Endothelial cell of umbilical vein (primary cell): ENCODE measurements around the gene STMN3. TPM values are rescaled to one million over a fixed set of nuclear protein-coding genes. Genes with fewer than 3 reads are reported as not detected.

Source experiments
- BruUV-seq: library from RNA; stranded (reverse); fragments of 400-500 nt; replicated peaks from 2 replicates; lab custom pipeline; 2021; lab: Mats Ljungman, UMichigan
- CTCF ChIA-PET: fragments of 300-600, 350-600 bp; sonication (Branson Sonifier 250); formaldehyde crosslinking; loops from one replicate; lab custom pipeline; 2021; ENCODE audit warnings: antibody characterized with exemption, inconsistent platforms; lab: Charles Lee
- POLR2A ChIA-PET: fragments of 300-600, 350-600 bp; sonication (Branson Sonifier 250); formaldehyde crosslinking; loops from one replicate; lab custom pipeline; 2021; ENCODE audit warnings: antibody characterized with exemption, inconsistent platforms; lab: Charles Lee
- DNase-seq: peaks from one replicate; pipeline ENCODE4 v3.0.0-alpha.2; 2011; ENCODE audit warnings: low read depth, low spot score
- FAIRE-seq: peaks from 2 replicates; lab custom pipeline; 2011; peaks lifted over from hg19 to GRCh38; lab: Jason Lieb, UNC
- H2AFZ ChIP-seq: 2 replicates; pipeline ENCODE4 v1.6.0; 2012; ENCODE audit warnings: low read depth, low read length, control low read depth, inconsistent platforms
- H3K27ac ChIP-seq: 2 replicates; pipeline ENCODE4 v1.5.1; 2011; ENCODE audit warnings: low read depth, mild to moderate bottlenecking, control low read depth, low read length, moderate library complexity; ENCODE audit not compliant: insufficient read depth
- H3K27me3 ChIP-seq, 2 experiments: 2 replicates each; pipeline versions ENCODE4 v1.6.0 to v1.6.1; 2011; ENCODE audit warnings: low read length in 2 of 2, mixed read lengths in 1 of 2; ENCODE audit not compliant: control insufficient read depth in 2 of 2, insufficient read depth in 2 of 2
- H3K36me3 ChIP-seq, 2 experiments: 2 replicates in 1 of 2; 3 replicates in 1 of 2; pipeline ENCODE4 v1.5.1; 2011; ENCODE audit warnings: low read length in 2 of 2, mild to moderate bottlenecking in 1 of 2, moderate library complexity in 1 of 2; ENCODE audit not compliant: control insufficient read depth in 2 of 2, insufficient read depth in 2 of 2; ENCODE audit errors: extremely low read depth in 1 of 2
- H3K4me1 ChIP-seq: 3 replicates; pipeline ENCODE4 v1.5.1; 2011; ENCODE audit warnings: mild to moderate bottlenecking, low read length; ENCODE audit not compliant: control insufficient read depth, insufficient read depth; ENCODE audit errors: extremely low read depth
- H3K4me2 ChIP-seq: 2 replicates; pipeline ENCODE4 v1.6.1; 2011; ENCODE audit warnings: low read length, control low read depth, mixed read lengths; ENCODE audit not compliant: insufficient read depth
- H3K4me3 ChIP-seq, 3 experiments: fragments of 200-600 bp in 1 of 3; sonication (generic), shearing (Covaris generic) in 1 of 3; replicated peaks in 1 of 3; 2 replicates each; pipeline ENCODE4 v1.5.1; 2011 to 2016; ENCODE audit warnings: control low read depth in 3 of 3, low read length in 3 of 3, mild to moderate bottlenecking in 2 of 3, inconsistent platforms in 1 of 3, low read depth in 1 of 3, moderate library complexity in 1 of 3; ENCODE audit not compliant: insufficient read depth in 1 of 3
- H3K79me2 ChIP-seq: 2 replicates; pipeline ENCODE4 v1.6.0; 2012; ENCODE audit warnings: low read length, inconsistent platforms; ENCODE audit not compliant: control insufficient read depth, insufficient read depth
- H3K9ac ChIP-seq: replicated peaks from 2 replicates; pipeline ENCODE3; 2011; ENCODE audit warnings: low read length, control low read depth; ENCODE audit not compliant: insufficient read depth; ENCODE audit errors: extremely low read depth
- H3K9me1 ChIP-seq: replicated peaks from 3 replicates; pipeline ENCODE4 v1.6.0; 2011; ENCODE audit warnings: mild to moderate bottlenecking, low read length; ENCODE audit not compliant: control insufficient read depth, insufficient read depth; ENCODE audit errors: extremely low read depth
- H3K9me3 ChIP-seq: replicated peaks from 2 replicates; pipeline ENCODE4 v1.5.1; 2012; ENCODE audit warnings: low read length, inconsistent platforms; ENCODE audit not compliant: control insufficient read depth, insufficient read depth
- H4K20me1 ChIP-seq: replicated peaks from 2 replicates; pipeline ENCODE3; 2011; ENCODE audit warnings: mild to moderate bottlenecking, low read length; ENCODE audit not compliant: control insufficient read depth, insufficient read depth; ENCODE audit errors: extremely low read depth
- CTCF ChIP-seq, 2 donors: IDR thresholded peaks; 1 replicate in 1 of 2; 2 replicates in 1 of 2; pipeline ENCODE4 v1.5.1; 2011; ENCODE audit warnings: low read length in 2 of 2, mild to moderate bottlenecking in 2 of 2, moderate library complexity in 2 of 2, control low read depth in 1 of 2, inconsistent platforms in 1 of 2, low read depth in 1 of 2; ENCODE audit not compliant: insufficient read depth in 1 of 2; ENCODE audit errors: extremely low read depth in 1 of 2
- EZH2 ChIP-seq: IDR thresholded peaks from 2 replicates; pipeline ENCODE4 v1.6.1; 2012; ENCODE audit warnings: borderline replicate concordance, low read depth, mild to moderate bottlenecking, moderate library complexity, low read length, inconsistent platforms; ENCODE audit not compliant: severe bottlenecking
- FOS ChIP-seq: IDR thresholded peaks from 2 replicates; pipeline ENCODE4 v1.6.1; 2011; ENCODE audit warnings: mild to moderate bottlenecking, low read length, moderate library complexity, borderline replicate concordance; ENCODE audit not compliant: insufficient read depth
- GATA2 ChIP-seq: IDR thresholded peaks from 2 replicates; pipeline ENCODE4 v1.7.0; 2011; ENCODE audit warnings: low read depth, mild to moderate bottlenecking, moderate library complexity, mixed read lengths, low read length; ENCODE audit not compliant: insufficient read length, insufficient read depth
- JUN ChIP-seq: IDR thresholded peaks from 2 replicates; pipeline ENCODE4 v1.6.1; 2011; ENCODE audit warnings: borderline replicate concordance, low read depth; ENCODE audit not compliant: insufficient read length, insufficient read depth
- MYC ChIP-seq: IDR thresholded peaks from one replicate; pipeline ENCODE4 v1.6.1; 2011; ENCODE audit warnings: mild to moderate bottlenecking, low read depth, low read length
- POLR2A ChIP-seq: IDR thresholded peaks from 2 replicates; pipeline ENCODE4 v1.6.1; 2012; ENCODE audit warnings: low read depth, mild to moderate bottlenecking, control low read depth, low read length
- POLR2AphosphoS5 ChIP-seq: IDR thresholded peaks from 2 replicates; pipeline ENCODE4 v1.6.1; 2012; ENCODE audit warnings: low read depth, mild to moderate bottlenecking, control low read depth, low read length, moderate library complexity; ENCODE audit not compliant: insufficient read depth
- dilution Hi-C: fragments of 300-500 bp; cut with MboI; formaldehyde crosslinking; loops from one replicate; pipeline ENCODE4 v1.15.0; 2019; ENCODE audit warnings: low sequenced_read_pairs; ENCODE audit not compliant: extremely low pct_ligation_motif_present
- intact Hi-C: fragments of 100-400 bp; cut with micrococcal nuclease; formaldehyde crosslinking; loops from one replicate; pipeline ENCODE4 v1.10.0; 2022
- polyA plus RNA-seq, 4 experiments: library from polyadenylated mRNA; depleted of rRNA in 3 of 4; stranded (reverse) in 3 of 4; unstranded in 1 of 4; fragments of >200 nt; gene quantifications; 2 replicates each; pipeline versions ENCODE4 v1.2.1 to v1.2.3, GENCODE V29; 2011 to 2012; ENCODE audit warnings: missing spikeins in 1 of 4
- total RNA-seq: library from RNA; stranded (reverse); gene quantifications from 2 replicates; pipeline ENCODE4 v1.2.3, GENCODE V29; 2021
- TF ChIP-seq, protein P1 (sequence below): IDR thresholded peaks from 2 replicates; pipeline ENCODE4 v1.6.1; 2011; ENCODE audit not compliant: insufficient read depth, insufficient read length

Gene STMN3
- total and polyA plus RNA-seq, 2 donors (not counting 3 experiments of a cell fraction or from before 2014, with no cell fraction given): 1.7 to 4.7 TPM

GRCh38 chr20:63678071-63678470, 24.8 kb upstream of the STMN3 start:
- ChIA-PET CTCF (no interaction called here), POLR2A (no interaction called here)
- Histone ChIP-seq H3K27ac (no peak overlapping the region), H3K9ac (no peak overlapping the region), H3K4me1 (peaks cover 21% of the 10 kb centered on the region), H3K4me2 (no peak overlapping the region), H2AFZ (no peak overlapping the region), H3K36me3 (peaks cover 0 to 12% of the 10 kb centered on the region in 2 experiments), H3K4me3 (no peak overlapping the region), H3K9me1 (no peaks in the 10 kb centered on the region), H4K20me1 (no peaks in the 10 kb centered on the region), H3K79me2 (no peaks in the 10 kb centered on the region), H3K9me3 (no peaks in the 10 kb centered on the region), H3K27me3 (no peaks in the 10 kb centered on the region)
- no peak for DNase-seq
- dilution Hi-C loops (no loop called here), intact Hi-C loops (no loop called here)
- FAIRE-seq: no peak
- no peak for TF ChIP-seq POLR2AphosphoS5
- no peak for TF ChIP-seq MYC
- no peak for TF ChIP-seq JUN
- TF ChIP-seq, protein P1, sequence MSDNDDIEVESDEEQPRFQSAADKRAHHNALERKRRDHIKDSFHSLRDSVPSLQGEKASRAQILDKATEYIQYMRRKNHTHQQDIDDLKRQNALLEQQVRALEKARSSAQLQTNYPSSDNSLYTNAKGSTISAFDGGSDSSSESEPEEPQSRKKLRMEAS: no peak
- TF ChIP-seq FOS: no peak
- no peak for TF ChIP-seq POLR2A
- TF ChIP-seq CTCF (IDR thresholded peaks at IDR 0.05; ENCODE audit: extremely low read depth in 1 of 2, insufficient read depth in 1 of 2, low read depth in 1 of 2, low read length in 2 of 2): no peak
- TF ChIP-seq EZH2: no peak
- TF ChIP-seq GATA2: no peak
- BruUV-seq: no TSS peak
